GM23338 (cell line): ENCODE measurements around the gene KCNK5. TPM values are rescaled to one million over a fixed set of nuclear protein-coding genes. Genes with fewer than 3 reads are reported as not detected.

Experiments used
- ATAC-seq: fragments of 200-7000 bp; cut with Tn5 transposase; 3 replicates; pipeline ENCODE4 v1.9.1; 2020
- DNase-seq: peaks from one replicate; pipeline ENCODE4 v3.0.0-alpha.2; 2015; ENCODE audit warnings: low spot score
- H2AFZ ChIP-seq: fragments of 200-600 bp; sonication (generic); 2 replicates; pipeline ENCODE4 v1.8.0; 2016; ENCODE audit warnings: antibody characterized with exemption, mild to moderate bottlenecking, moderate library complexity
- H3F3A ChIP-seq: fragments of 200-600 bp; sonication (generic); replicated peaks from 2 replicates; pipeline ENCODE4 v1.8.0; 2017; ENCODE audit warnings: antibody characterized with exemption, mixed run types, low read depth
- H3K27ac ChIP-seq: fragments of 200-600 bp; sonication (generic); 2 replicates; pipeline ENCODE4 v1.6.1; 2016; ENCODE audit warnings: low read depth
- H3K27me3 ChIP-seq: fragments of 200-600 bp; sonication (generic); 2 replicates; pipeline ENCODE4 v1.8.0; 2016; ENCODE audit warnings: mild to moderate bottlenecking, mixed run types, moderate library complexity; ENCODE audit not compliant: insufficient read depth
- H3K36me3 ChIP-seq: fragments of 200-600 bp; sonication (generic); 2 replicates; pipeline ENCODE4 v1.8.0; 2016; ENCODE audit warnings: mild to moderate bottlenecking; ENCODE audit not compliant: insufficient read depth
- H3K4me1 ChIP-seq: fragments of 200-600 bp; sonication (generic); 2 replicates; pipeline ENCODE4 v1.8.0; 2016; ENCODE audit warnings: mild to moderate bottlenecking, moderate library complexity; ENCODE audit not compliant: insufficient read depth
- H3K4me2 ChIP-seq: fragments of 200-600 bp; sonication (generic); 2 replicates; pipeline ENCODE4 v1.7.1; 2017; ENCODE audit warnings: mixed run types
- H3K4me3 ChIP-seq: fragments of 200-600 bp; sonication (generic); 2 replicates; pipeline ENCODE4 v1.6.1; 2016; ENCODE audit warnings: mixed run types
- H3K79me2 ChIP-seq: fragments of 200-600 bp; sonication (generic); replicated peaks from 2 replicates; pipeline ENCODE4 v1.8.0; 2017; ENCODE audit warnings: mild to moderate bottlenecking; ENCODE audit not compliant: insufficient read depth
- H3K9me2 ChIP-seq: fragments of 200-600 bp; sonication (generic); 2 replicates; pipeline ENCODE4 v1.8.0; 2017; ENCODE audit not compliant: insufficient read depth
- H4K20me1 ChIP-seq: fragments of 200-600 bp; sonication (generic); replicated peaks from 2 replicates; pipeline ENCODE4 v1.8.0; 2017; ENCODE audit warnings: mild to moderate bottlenecking; ENCODE audit not compliant: insufficient read depth
- H3K27ac Mint-ChIP-seq: 2 replicates; pipeline ENCODE4 v1.8.0; 2020; ENCODE audit warnings: inconsistent platforms, mild to moderate bottlenecking, moderate library complexity, mixed read lengths
- H3K27me3 Mint-ChIP-seq: 3 replicates; pipeline ENCODE4 v1.8.0; 2022; ENCODE audit warnings: low read depth, mild to moderate bottlenecking, moderate library complexity, mixed read lengths, inconsistent platforms; ENCODE audit not compliant: insufficient read depth, poor library complexity
- H3K36me3 Mint-ChIP-seq: 3 replicates; pipeline ENCODE4 v1.8.0; 2021; ENCODE audit warnings: low read depth, mild to moderate bottlenecking, inconsistent platforms, moderate library complexity, mixed read lengths
- H3K4me1 Mint-ChIP-seq: 3 replicates; pipeline ENCODE4 v1.8.0; 2020; ENCODE audit warnings: mild to moderate bottlenecking, inconsistent platforms, mixed read lengths
- H3K4me3 Mint-ChIP-seq: 3 replicates; pipeline ENCODE4 v1.8.0; 2021; ENCODE audit warnings: moderate library complexity, mild to moderate bottlenecking, inconsistent platforms, mixed read lengths
- H3K9me3 Mint-ChIP-seq: 3 replicates; pipeline ENCODE4 v1.8.0; 2020; ENCODE audit warnings: moderate library complexity, mild to moderate bottlenecking, inconsistent platforms, mixed read lengths
- CREB1 ChIP-seq: fragments of 250-450 bp; sonication (Bioruptor Pico); IDR thresholded peaks from 2 replicates; pipeline ENCODE4 v1.5.0; 2020; ENCODE audit warnings: low read depth, mild to moderate bottlenecking, moderate library complexity
- CTCF ChIP-seq, 2 experiments: fragments of 200-600 bp in 1 of 2; sonication (generic) in 1 of 2; conservative IDR thresholded peaks; 2 replicates each; pipeline versions ENCODE4 v1.5.1 to v1.6.1; 2016 to 2017; ENCODE audit warnings: antibody characterized with exemption in 2 of 2, low read depth in 2 of 2, mild to moderate bottlenecking in 2 of 2, moderate library complexity in 1 of 2
- EZH2 ChIP-seq: fragments of 200-600 bp; sonication (generic); IDR thresholded peaks from one replicate; pipeline ENCODE4 v1.8.0; 2017; ENCODE audit warnings: antibody characterized with exemption, mild to moderate bottlenecking, low read depth; ENCODE audit not compliant: unreplicated experiment
- EZH2phosphoT487 ChIP-seq: fragments of 200-600 bp; sonication (generic); IDR thresholded peaks from one replicate; pipeline ENCODE4 v1.8.1; 2018; ENCODE audit warnings: antibody characterized with exemption; ENCODE audit not compliant: unreplicated experiment
- JUNB ChIP-seq: IDR thresholded peaks from one replicate; pipeline ENCODE4 v1.6.1; 2016; ENCODE audit warnings: antibody characterized with exemption; ENCODE audit not compliant: unreplicated experiment
- STAT1 ChIP-seq: IDR thresholded peaks from one replicate; pipeline ENCODE4 v1.6.1; 2016; ENCODE audit warnings: antibody characterized with exemption; ENCODE audit not compliant: unreplicated experiment
- ZNF331 ChIP-seq: fragments of 250-450 bp; sonication (Bioruptor Pico); IDR thresholded peaks from 2 replicates; pipeline ENCODE4 v1.5.0; 2020; ENCODE audit warnings: low read depth, mild to moderate bottlenecking, moderate library complexity
- ZNF462 ChIP-seq: fragments of 250-450 bp; sonication (Bioruptor Pico); IDR thresholded peaks from 2 replicates; pipeline ENCODE4 v1.5.0; 2020; ENCODE audit warnings: mild to moderate bottlenecking, moderate library complexity
- polyA plus RNA-seq: library from polyadenylated mRNA; unstranded; fragments of >200 nt; fragmentation: Nextera tagmentation; extraction: Ambion mirVana; gene quantifications from 2 replicates; pipeline ENCODE4 v1.2.1, GENCODE V29; 2016
- total RNA-seq: library from RNA; depleted of rRNA; stranded (reverse); fragments of >200 nt; shearing (Covaris generic); gene quantifications from 2 replicates; pipeline ENCODE4 v1.2.3, GENCODE V29; 2014

The KCNK5 gene
- total and polyA plus RNA-seq, 2 experiments from 2014 or later: 9.5 to 57.4 TPM

GRCh38 chr6:39225946-39226437 lies 3.3 kb downstream of the KCNK5 start (continued):
- no peak for TF ChIP-seq ZNF462 (CRISPR knock-in tag)
- no peak for TF ChIP-seq JUNB

GRCh38 chr6:39225543-39225942 lies 3.7 kb downstream of the KCNK5 start:
- Mint-ChIP-seq H3K4me3 (peak overlapping the region; percentile 88; the same call in 1 of the 3 replicates), H3K4me1 (peaks cover 78% of the 10 kb centered on the region), H3K27ac (peak overlapping the region; percentile 79; the same call in 1 of the 2 replicates), H3K27me3 (peaks cover 10% of the 10 kb centered on the region), H3K9me3 (no peaks in the 10 kb centered on the region), H3K36me3 (peaks cover 48% of the 10 kb centered on the region)
- peaks cover 86% of the 10 kb centered on the region for H3K79me2 ChIP-seq
- no peak overlapping the region for H3K27ac ChIP-seq
- H3K4me3 ChIP-seq: peak overlapping the region; percentile 93; the same call in 1 of the 2 replicates
- peaks cover 62% of the 10 kb centered on the region for H4K20me1 ChIP-seq
- H3K36me3 ChIP-seq: peaks cover 7% of the 10 kb centered on the region; the same call in 1 of the 2 replicates
- H3K4me1 ChIP-seq: peaks cover 76% of the 10 kb centered on the region
- no peaks in the 10 kb centered on the region for H3K9me2 ChIP-seq
- H3K4me2 ChIP-seq: peak overlapping the region; percentile 98
- H3K27me3 ChIP-seq: no peaks in the 10 kb centered on the region
- peak; percentile 24 for ATAC-seq
- no peak overlapping the region for H2AFZ ChIP-seq
- H3F3A ChIP-seq: peaks cover 7% of the 10 kb centered on the region
- DNase-seq: no peak
- TF ChIP-seq EZH2: no peak
- TF ChIP-seq CTCF (conservative IDR thresholded peaks at IDR 0.05; ENCODE audit: low read depth in 2 of 2): no peak
- no peak for TF ChIP-seq ZNF331
- TF ChIP-seq STAT1: no peak
- no peak for TF ChIP-seq EZH2phosphoT487
- TF ChIP-seq CREB1: no peak
